ENCODE results near the gene NGLY1. TPM values are rescaled to one million over a fixed set of nuclear protein-coding genes. Genes with fewer than 3 reads are reported as not detected.

Gene NGLY1, protein sequence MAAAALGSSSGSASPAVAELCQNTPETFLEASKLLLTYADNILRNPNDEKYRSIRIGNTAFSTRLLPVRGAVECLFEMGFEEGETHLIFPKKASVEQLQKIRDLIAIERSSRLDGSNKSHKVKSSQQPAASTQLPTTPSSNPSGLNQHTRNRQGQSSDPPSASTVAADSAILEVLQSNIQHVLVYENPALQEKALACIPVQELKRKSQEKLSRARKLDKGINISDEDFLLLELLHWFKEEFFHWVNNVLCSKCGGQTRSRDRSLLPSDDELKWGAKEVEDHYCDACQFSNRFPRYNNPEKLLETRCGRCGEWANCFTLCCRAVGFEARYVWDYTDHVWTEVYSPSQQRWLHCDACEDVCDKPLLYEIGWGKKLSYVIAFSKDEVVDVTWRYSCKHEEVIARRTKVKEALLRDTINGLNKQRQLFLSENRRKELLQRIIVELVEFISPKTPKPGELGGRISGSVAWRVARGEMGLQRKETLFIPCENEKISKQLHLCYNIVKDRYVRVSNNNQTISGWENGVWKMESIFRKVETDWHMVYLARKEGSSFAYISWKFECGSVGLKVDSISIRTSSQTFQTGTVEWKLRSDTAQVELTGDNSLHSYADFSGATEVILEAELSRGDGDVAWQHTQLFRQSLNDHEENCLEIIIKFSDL
- total RNA-seq (2021; ENCODE audit: unreplicated experiment) (14.6 TPM), Bru-seq, nascent RNA (percentile 72 among the genes with signal in this experiment), BruChase-seq, experiment 1, labeled RNA remaining after a 2-hour chase (percentile 65 among the genes with signal in this experiment), BruChase-seq, experiment 2, labeled RNA remaining after a 6-hour chase (percentile 59 among the genes with signal in this experiment)
- 7.2 TPM for polyA plus RNA-seq (2012; ENCODE audit: insufficient read length)
- long read RNA-seq, transcript NGLY1-202 (12 exons, 2,473 nt) = major isoform, 15 of 38 reads
- long read RNA-seq, partial matches to known transcripts = 5 of 38 reads
- long read RNA-seq, other reads (novel, unspliced or antisense) = 14 of 38 reads

GRCh38 chr3:25782938-25783660, at the start of gene NGLY1:
Gene NGLY1 (minus strand): TSS chr3:25783443. CDS start chr3:25783390, 53 bp downstream.
- intact Hi-C loops (cut with micrococcal nuclease; ENCODE audit: unreplicated experiment) = no loop called here
- TF ChIP-seq SIN3A (IDR thresholded peaks at IDR 0.05; ENCODE audit: borderline replicate concordance, insufficient read depth, low read depth, low read length) (0 out of 2 replicates have a peak, but pooled peaks have one; percentile 45), POLR2AphosphoS5 (IDR thresholded peaks at IDR 0.05; ENCODE audit: low read depth, low read length) (peak; percentile 53; the same call in 1 of the 2 replicates)
- TF ChIP-seq, protein P1, sequence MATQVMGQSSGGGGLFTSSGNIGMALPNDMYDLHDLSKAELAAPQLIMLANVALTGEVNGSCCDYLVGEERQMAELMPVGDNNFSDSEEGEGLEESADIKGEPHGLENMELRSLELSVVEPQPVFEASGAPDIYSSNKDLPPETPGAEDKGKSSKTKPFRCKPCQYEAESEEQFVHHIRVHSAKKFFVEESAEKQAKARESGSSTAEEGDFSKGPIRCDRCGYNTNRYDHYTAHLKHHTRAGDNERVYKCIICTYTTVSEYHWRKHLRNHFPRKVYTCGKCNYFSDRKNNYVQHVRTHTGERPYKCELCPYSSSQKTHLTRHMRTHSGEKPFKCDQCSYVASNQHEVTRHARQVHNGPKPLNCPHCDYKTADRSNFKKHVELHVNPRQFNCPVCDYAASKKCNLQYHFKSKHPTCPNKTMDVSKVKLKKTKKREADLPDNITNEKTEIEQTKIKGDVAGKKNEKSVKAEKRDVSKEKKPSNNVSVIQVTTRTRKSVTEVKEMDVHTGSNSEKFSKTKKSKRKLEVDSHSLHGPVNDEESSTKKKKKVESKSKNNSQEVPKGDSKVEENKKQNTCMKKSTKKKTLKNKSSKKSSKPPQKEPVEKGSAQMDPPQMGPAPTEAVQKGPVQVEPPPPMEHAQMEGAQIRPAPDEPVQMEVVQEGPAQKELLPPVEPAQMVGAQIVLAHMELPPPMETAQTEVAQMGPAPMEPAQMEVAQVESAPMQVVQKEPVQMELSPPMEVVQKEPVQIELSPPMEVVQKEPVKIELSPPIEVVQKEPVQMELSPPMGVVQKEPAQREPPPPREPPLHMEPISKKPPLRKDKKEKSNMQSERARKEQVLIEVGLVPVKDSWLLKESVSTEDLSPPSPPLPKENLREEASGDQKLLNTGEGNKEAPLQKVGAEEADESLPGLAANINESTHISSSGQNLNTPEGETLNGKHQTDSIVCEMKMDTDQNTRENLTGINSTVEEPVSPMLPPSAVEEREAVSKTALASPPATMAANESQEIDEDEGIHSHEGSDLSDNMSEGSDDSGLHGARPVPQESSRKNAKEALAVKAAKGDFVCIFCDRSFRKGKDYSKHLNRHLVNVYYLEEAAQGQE (IDR thresholded peaks at IDR 0.05; ENCODE audit: insufficient read depth in 1 of 2, low read depth in 2 of 2, low read length in 1 of 2) = no peak
- ATAC-seq = peak; percentile 99
- H3K4me3 ChIP-seq (ENCODE audit: low read depth in 2 of 2, low read length in 2 of 2) = peak within 1 kb of the TSS; percentile 73 to 80
- H3K36me3 ChIP-seq (ENCODE audit: control insufficient read depth, insufficient read depth, low read length) = no peaks in the 10 kb centered on the region; the same call in 1 of the 2 replicates
- BruUV-seq (replicated peaks) = no TSS peak
- peaks cover 4% of the 10 kb centered on the region for H3K4me1 ChIP-seq (ENCODE audit: control insufficient read depth, insufficient read depth, low read length)
- DNase-seq (ENCODE audit: low read depth, low spot score) = no peak
- ChIA-PET CTCF (no interaction called here), POLR2A (interaction anchor here (0.7 kb wide), 1 partner anchor 68 kb away, joined by 12 read pairs; no protein-coding TSS in a partner anchor)
- H3K27me3 ChIP-seq (ENCODE audit: control insufficient read depth, insufficient read depth, low read length) = no peaks in the 10 kb centered on the region
- in situ Hi-C loops (cut with HindIII; ENCODE audit: low pct_unique_long_range_greater_than_20kb, low sequenced_read_pairs) = no loop called here
- no peaks in the 10 kb centered on the region for H3K9me3 ChIP-seq (ENCODE audit: control insufficient read depth, insufficient read depth, low read depth, low read length)
- peak within 1 kb of the TSS; percentile 75 for H3K27ac ChIP-seq (ENCODE audit: low read length)

DNA sequence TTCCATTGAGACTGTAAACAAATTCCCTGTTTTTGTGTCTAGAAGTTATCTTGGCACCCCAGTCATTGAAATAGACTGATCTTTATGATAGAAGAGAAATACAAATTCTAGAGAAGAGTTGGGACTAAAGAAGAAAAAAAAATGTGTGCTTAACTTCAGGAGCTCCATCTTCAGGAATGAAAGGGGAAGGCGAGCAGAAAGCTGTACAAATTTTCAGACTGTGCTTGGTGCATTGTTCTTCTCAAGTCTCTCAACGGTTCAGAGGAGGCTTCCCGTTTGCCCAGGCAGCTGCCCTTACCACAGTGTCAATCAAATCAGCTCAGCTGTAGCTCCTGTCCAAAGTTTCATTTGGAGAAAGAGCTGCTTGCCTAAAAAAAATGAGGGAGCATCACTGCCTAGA, 48.3 kb upstream of the NGLY1 start:
- H3K27me3 ChIP-seq (ENCODE audit: control insufficient read depth, insufficient read depth, low read length) = no peaks in the 10 kb centered on the region
- H3K36me3 ChIP-seq (ENCODE audit: control insufficient read depth, insufficient read depth, low read length) = no peaks in the 10 kb centered on the region
- DNase-seq (ENCODE audit: low read depth, low spot score) = no peak
- ATAC-seq = no peak
- POLR2A ChIA-PET = no interaction called here
- H3K4me1 ChIP-seq (ENCODE audit: control insufficient read depth, insufficient read depth, low read length) = no peaks in the 10 kb centered on the region
- no TSS peak for BruUV-seq (replicated peaks)
- no peak overlapping the region for H3K27ac ChIP-seq (ENCODE audit: low read length)
- H3K4me3 ChIP-seq (ENCODE audit: low read depth in 2 of 2, low read length in 2 of 2) = no peak overlapping the region
- in situ Hi-C loops (cut with HindIII; ENCODE audit: low pct_unique_long_range_greater_than_20kb, low sequenced_read_pairs) (no loop called here), intact Hi-C loops (cut with micrococcal nuclease; ENCODE audit: unreplicated experiment) (no loop called here)
- peak; percentile 18; the same call in 1 of the 2 replicates for TF ChIP-seq CTCF (IDR thresholded peaks at IDR 0.05)
- TF ChIP-seq, protein P1 (IDR thresholded peaks at IDR 0.05; ENCODE audit: insufficient read depth in 1 of 2, low read depth in 2 of 2, low read length in 1 of 2) = no peak
- CTCF ChIA-PET = no interaction called here
- no peaks in the 10 kb centered on the region for H3K9me3 ChIP-seq (ENCODE audit: control insufficient read depth, insufficient read depth, low read depth, low read length)

Measured in Panc1 (cell line).